Ovary (tissue), 3 donors: ENCODE data around the gene ZNF197.

Source experiments
- EP300 ChIP-seq: sonication (generic); formaldehyde crosslinking; IDR thresholded peaks from one replicate; pipeline ENCODE4 v1.6.1; 2017; ENCODE audit warnings: antibody characterized with exemption
- POLR2A ChIP-seq: fragments of 450-650 bp; IDR thresholded peaks from one replicate; pipeline ENCODE4 v1.6.1; 2017; ENCODE audit warnings: antibody characterized with exemption, mild to moderate bottlenecking, moderate library complexity
- TF ChIP-seq, protein P1 (sequence below), 3 donors: fragments of 450-650 bp in 2 of 3; fragments of 200-600 bp in 1 of 3; IDR thresholded peaks; one replicate each; pipeline versions ENCODE4 v1.5.1 to v1.8.0; 2016 to 2022; ENCODE audit warnings: antibody characterized with exemption in 3 of 3, mild to moderate bottlenecking in 1 of 3
- donor health status: DM: no; HTN: no; CAD: no.

DNA sequence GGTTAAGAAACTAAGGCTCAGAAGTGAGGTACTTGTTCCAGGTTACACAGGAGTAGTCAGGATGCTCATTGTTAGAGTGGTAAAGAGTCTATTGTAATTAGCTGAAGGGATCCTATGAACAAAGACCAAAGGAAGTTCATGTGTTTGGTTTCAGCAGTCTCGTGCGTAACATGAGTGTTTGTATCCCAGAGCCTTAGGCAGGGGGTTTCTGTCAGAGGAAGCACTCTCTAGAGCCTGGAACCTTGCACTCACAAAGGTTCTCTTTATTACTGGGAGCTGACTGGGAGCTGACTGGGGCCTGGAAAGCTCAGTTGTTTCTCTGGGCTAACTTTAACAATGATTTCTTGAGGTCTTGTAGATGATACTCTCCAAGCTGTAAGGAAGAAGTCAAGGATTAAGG lies 3.9 kb downstream of the ZNF197 start:
- TF ChIP-seq, protein P1, sequence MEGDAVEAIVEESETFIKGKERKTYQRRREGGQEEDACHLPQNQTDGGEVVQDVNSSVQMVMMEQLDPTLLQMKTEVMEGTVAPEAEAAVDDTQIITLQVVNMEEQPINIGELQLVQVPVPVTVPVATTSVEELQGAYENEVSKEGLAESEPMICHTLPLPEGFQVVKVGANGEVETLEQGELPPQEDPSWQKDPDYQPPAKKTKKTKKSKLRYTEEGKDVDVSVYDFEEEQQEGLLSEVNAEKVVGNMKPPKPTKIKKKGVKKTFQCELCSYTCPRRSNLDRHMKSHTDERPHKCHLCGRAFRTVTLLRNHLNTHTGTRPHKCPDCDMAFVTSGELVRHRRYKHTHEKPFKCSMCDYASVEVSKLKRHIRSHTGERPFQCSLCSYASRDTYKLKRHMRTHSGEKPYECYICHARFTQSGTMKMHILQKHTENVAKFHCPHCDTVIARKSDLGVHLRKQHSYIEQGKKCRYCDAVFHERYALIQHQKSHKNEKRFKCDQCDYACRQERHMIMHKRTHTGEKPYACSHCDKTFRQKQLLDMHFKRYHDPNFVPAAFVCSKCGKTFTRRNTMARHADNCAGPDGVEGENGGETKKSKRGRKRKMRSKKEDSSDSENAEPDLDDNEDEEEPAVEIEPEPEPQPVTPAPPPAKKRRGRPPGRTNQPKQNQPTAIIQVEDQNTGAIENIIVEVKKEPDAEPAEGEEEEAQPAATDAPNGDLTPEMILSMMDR (IDR thresholded peaks at IDR 0.05) = no peak
- TF ChIP-seq POLR2A = no peak
- TF ChIP-seq EP300 = no peak
